DMS 273 (cell line): Measurements from ENCODE around the gene ACVR1.
A peak's percentile ranks its signal among the peaks of the same experiment; 100 is the strongest.

ENCODE experiments used
- DNase-seq: peaks from one replicate; lab custom pipeline; 2025; ENCODE audit not compliant: unreplicated experiment; lab: John Stamatoyannopoulos, UW

Gene ACVR1

GRCh38 chr2:157876066-157876785 is at the start of gene ACVR1:
TSS of gene ACVR1 (minus strand) at chr2:157876330. CDS start at chr2:157799493, 76,837 bp downstream.
- DNase-seq, result peak; percentile 98

GRCh38 chr2:157925071-157925470 is 48.9 kb upstream of the ACVR1 start:
- no peak for DNase-seq

- DNase-seq, result no peak
These were observed 47.6 kb upstream of the ACVR1 start for GRCh38 chr2:157923598-157924217.

- no peak for DNase-seq
These were observed 46.7 kb upstream of the ACVR1 start for GRCh38 chr2:157922815-157923214.

GRCh38 chr2:157922336-157922735 is 46.2 kb upstream of the ACVR1 start:
- DNase-seq, result no peak

- DNase-seq, result no peak
These were observed 44.6 kb upstream of the ACVR1 start for GRCh38 chr2:157920736-157921135.

- no peak for DNase-seq
These were observed 43.1 kb upstream of the ACVR1 start for GRCh38 chr2:157919181-157919580.

GRCh38 chr2:157918319-157918718 is 42.2 kb upstream of the ACVR1 start:
- no peak for DNase-seq

GRCh38 chr2:157911750-157912149 is 35.6 kb upstream of the ACVR1 start:
- DNase-seq, result no peak

GRCh38 chr2:157911246-157911645 is 35.1 kb upstream of the ACVR1 start:
- no peak for DNase-seq

GRCh38 chr2:157905092-157905491 is 29.0 kb upstream of the ACVR1 start:
- DNase-seq, result no peak

- DNase-seq, result no peak
These were observed 27.5 kb upstream of the ACVR1 start for GRCh38 chr2:157903626-157904025.

- no peak for DNase-seq
These were observed 27.0 kb upstream of the ACVR1 start for GRCh38 chr2:157903151-157903550.

- DNase-seq, result no peak
These were observed 26.6 kb upstream of the ACVR1 start for GRCh38 chr2:157902692-157903091.

- DNase-seq, result peak; percentile 12
These were observed 25.2 kb upstream of the ACVR1 start for GRCh38 chr2:157901325-157901724.

- DNase-seq, result no peak
These were observed 24.6 kb upstream of the ACVR1 start for GRCh38 chr2:157900684-157901083.

GRCh38 chr2:157900203-157900602 is 24.1 kb upstream of the ACVR1 start:
- DNase-seq, result no peak

GRCh38 chr2:157899125-157899839 is 23.2 kb upstream of the ACVR1 start:
- DNase-seq, result peak; percentile 38

GRCh38 chr2:157898591-157898996 is 22.5 kb upstream of the ACVR1 start:
- peak; percentile 66 for DNase-seq

- DNase-seq, result no peak
These were observed 21.2 kb upstream of the ACVR1 start for GRCh38 chr2:157897106-157897971.

GRCh38 chr2:157895531-157895930 is 19.4 kb upstream of the ACVR1 start:
- peak; percentile 49 for DNase-seq
